Measurements from ENCODE around the gene WDR72.
"Not testable (repeated sequence)": the region's sequence is repeated elsewhere in the genome, so short reads cannot be mapped to it uniquely, and the experiment has no call there.

The WDR72 gene

GRCh38 chr15:53695365-53695764 is 64.1 kb downstream of the WDR72 start:
- no peak for DNase-seq

- no peak for DNase-seq
These were observed 65.0 kb downstream of the WDR72 start for GRCh38 chr15:53694476-53694874.

- DNase-seq, result no peak
These were observed 65.6 kb downstream of the WDR72 start for GRCh38 chr15:53693729-53694475.

GRCh38 chr15:53684162-53684561 is 75.3 kb downstream of the WDR72 start:
- DNase-seq, result not testable (repeated sequence)

- no peak for DNase-seq
These were observed 78.4 kb downstream of the WDR72 start for GRCh38 chr15:53681056-53681455.

- DNase-seq, result no peak
These were observed 83.6 kb downstream of the WDR72 start for GRCh38 chr15:53675832-53676231.

- no peak for DNase-seq
These were observed 87.9 kb downstream of the WDR72 start for GRCh38 chr15:53671545-53671944.

GRCh38 chr15:53670701-53671100 is 88.8 kb downstream of the WDR72 start:
- no peak for DNase-seq

- no peak for DNase-seq
These were observed 93.5 kb downstream of the WDR72 start for GRCh38 chr15:53665930-53666329.

- no peak for DNase-seq
These were observed 100.5 kb downstream of the WDR72 start for GRCh38 chr15:53658827-53659555.

GRCh38 chr15:53658255-53658654 is 101.2 kb downstream of the WDR72 start:
- DNase-seq, result no peak

GRCh38 chr15:53648934-53649333 is 110.5 kb downstream of the WDR72 start:
- DNase-seq, result no peak

GRCh38 chr15:53644660-53645059 is 114.8 kb downstream of the WDR72 start:
- no peak for DNase-seq

GRCh38 chr15:53634517-53635106 is 124.9 kb downstream of the WDR72 start:
- no peak for DNase-seq

- DNase-seq, result no peak
These were observed 132.2 kb downstream of the WDR72 start for GRCh38 chr15:53627279-53627678.

- no peak for DNase-seq
These were observed 133.3 kb downstream of the WDR72 start for GRCh38 chr15:53625962-53626845.

- no peak for DNase-seq
These were observed 134.2 kb downstream of the WDR72 start for GRCh38 chr15:53625260-53625659.

GRCh38 chr15:53618461-53618860 is 141.0 kb downstream of the WDR72 start:
- no peak for DNase-seq

GRCh38 chr15:53611145-53611920 is 148.1 kb downstream of the WDR72 start:
- no peak for DNase-seq

- no peak for DNase-seq
These were observed 168.4 kb downstream of the WDR72 start for GRCh38 chr15:53591041-53591440.

- DNase-seq, result no peak
These were observed 169.1 kb downstream of the WDR72 start for GRCh38 chr15:53590380-53590779.

GRCh38 chr15:53589520-53590057 is 169.9 kb downstream of the WDR72 start:
- DNase-seq, result no peak

Data from activated naive CD4-positive, alpha-beta T cell treated with anti-CD3 and anti-CD28 coated beads, Interleukin-2, amount 50 U/mL, for 16 hours (primary cell).